Panc1 (cell line): Measurements from ENCODE around the gene LDB3.

Experiments used
- POLR2AphosphoS5 ChIP-seq: IDR thresholded peaks from 2 replicates; pipeline ENCODE4 v1.6.1; 2012; ENCODE audit warnings: mild to moderate bottlenecking, low read depth, low read length, moderate library complexity
- TCF7L2 ChIP-seq: IDR thresholded peaks from 2 replicates; pipeline ENCODE4 v1.6.1; 2011; ENCODE audit warnings: mild to moderate bottlenecking, low read depth, low read length, inconsistent platforms
- TF ChIP-seq, protein P1 (sequence below): fragments of 450-650 bp; IDR thresholded peaks from 2 replicates; pipeline ENCODE4 v1.5.1; 2017; ENCODE audit warnings: mild to moderate bottlenecking

DNA sequence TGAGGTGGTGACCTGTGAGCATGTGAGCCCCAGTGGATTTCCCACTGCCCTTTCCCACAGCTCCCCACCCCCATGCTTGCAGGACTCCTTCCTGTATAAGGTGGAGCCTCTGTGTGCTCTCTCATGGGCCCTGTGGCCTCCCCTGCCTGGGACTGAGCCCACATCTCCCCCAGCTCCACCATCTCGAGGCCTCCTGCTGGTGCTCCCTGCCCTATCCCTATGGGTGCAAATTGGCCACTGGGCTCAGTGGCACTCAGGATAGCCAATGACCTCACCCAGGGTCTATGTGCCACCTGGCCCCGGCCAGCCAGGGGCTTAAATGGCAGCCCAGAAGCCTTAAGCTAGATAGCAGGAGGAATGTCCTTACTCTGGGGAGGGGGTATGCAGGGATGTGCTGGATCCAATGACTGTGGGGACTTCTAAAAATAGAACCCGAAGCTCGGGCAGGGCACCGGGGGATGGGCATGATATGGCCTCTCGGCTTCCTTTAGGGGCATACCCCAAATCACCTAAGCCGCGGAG is 2.0 kb downstream of the LDB3 start:
- TF ChIP-seq, protein P1, sequence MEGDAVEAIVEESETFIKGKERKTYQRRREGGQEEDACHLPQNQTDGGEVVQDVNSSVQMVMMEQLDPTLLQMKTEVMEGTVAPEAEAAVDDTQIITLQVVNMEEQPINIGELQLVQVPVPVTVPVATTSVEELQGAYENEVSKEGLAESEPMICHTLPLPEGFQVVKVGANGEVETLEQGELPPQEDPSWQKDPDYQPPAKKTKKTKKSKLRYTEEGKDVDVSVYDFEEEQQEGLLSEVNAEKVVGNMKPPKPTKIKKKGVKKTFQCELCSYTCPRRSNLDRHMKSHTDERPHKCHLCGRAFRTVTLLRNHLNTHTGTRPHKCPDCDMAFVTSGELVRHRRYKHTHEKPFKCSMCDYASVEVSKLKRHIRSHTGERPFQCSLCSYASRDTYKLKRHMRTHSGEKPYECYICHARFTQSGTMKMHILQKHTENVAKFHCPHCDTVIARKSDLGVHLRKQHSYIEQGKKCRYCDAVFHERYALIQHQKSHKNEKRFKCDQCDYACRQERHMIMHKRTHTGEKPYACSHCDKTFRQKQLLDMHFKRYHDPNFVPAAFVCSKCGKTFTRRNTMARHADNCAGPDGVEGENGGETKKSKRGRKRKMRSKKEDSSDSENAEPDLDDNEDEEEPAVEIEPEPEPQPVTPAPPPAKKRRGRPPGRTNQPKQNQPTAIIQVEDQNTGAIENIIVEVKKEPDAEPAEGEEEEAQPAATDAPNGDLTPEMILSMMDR: no peak
- TF ChIP-seq POLR2AphosphoS5 (no peak), TCF7L2 (no peak)
